Effector memory CD4-positive, alpha-beta T cell (primary cell): Measurements from ENCODE around the gene BPIFB6.

Experiments used
- DNase-seq, 3 donors: peaks; one replicate each; pipeline ENCODE4 v3.0.0-alpha.2; 2020
- H3K27ac ChIP-seq: 2 replicates; pipeline ENCODE4 v1.7.0; 2013; ENCODE audit warnings: mild to moderate bottlenecking, low read length, moderate library complexity; ENCODE audit not compliant: insufficient read depth, poor library complexity, severe bottlenecking
- H3K27me3 ChIP-seq: replicated peaks from 2 replicates; pipeline ENCODE4 v1.7.0; 2013; ENCODE audit warnings: mild to moderate bottlenecking, low read length; ENCODE audit not compliant: insufficient read depth, control insufficient read depth, poor library complexity, severe bottlenecking
- H3K36me3 ChIP-seq: 2 replicates; pipeline ENCODE4 v1.7.0; 2013; ENCODE audit warnings: mild to moderate bottlenecking, low read length, moderate library complexity; ENCODE audit not compliant: control insufficient read depth, insufficient read depth
- H3K4me1 ChIP-seq: 2 replicates; pipeline ENCODE4 v1.7.0; 2013; ENCODE audit warnings: low read length, mild to moderate bottlenecking; ENCODE audit not compliant: control insufficient read depth, insufficient read depth, poor library complexity, severe bottlenecking
- H3K4me3 ChIP-seq: 2 replicates; pipeline ENCODE4 v1.7.0; 2013; ENCODE audit warnings: low read length, low read depth, mild to moderate bottlenecking; ENCODE audit not compliant: insufficient read depth, poor library complexity, severe bottlenecking
- H3K9me3 ChIP-seq: 2 replicates; pipeline ENCODE4 v1.7.0; 2013; ENCODE audit warnings: mild to moderate bottlenecking, low read length, moderate library complexity; ENCODE audit not compliant: control insufficient read depth

The BPIFB6 gene

GRCh38 chr20:33091147-33091546 lies 59.7 kb downstream of the BPIFB6 start:
- H3K36me3 ChIP-seq: no peaks in the 10 kb centered on the region
- no peaks in the 10 kb centered on the region for H3K9me3 ChIP-seq
- no peak for DNase-seq
- H3K27me3 ChIP-seq: no peaks in the 10 kb centered on the region
- no peak overlapping the region for H3K4me3 ChIP-seq
- no peaks in the 10 kb centered on the region for H3K4me1 ChIP-seq
- H3K27ac ChIP-seq: no peak overlapping the region

- Histone ChIP-seq H3K4me3 (no peak overlapping the region), H3K4me1 (no peaks in the 10 kb centered on the region), H3K27ac (no peak overlapping the region), H3K27me3 (no peaks in the 10 kb centered on the region), H3K36me3 (no peaks in the 10 kb centered on the region), H3K9me3 (no peaks in the 10 kb centered on the region)
- DNase-seq: no peak
Observed at GRCh38 chr20:33091693-33092092, 60.2 kb downstream of the BPIFB6 start.

GRCh38 chr20:33092361-33092760 lies 60.9 kb downstream of the BPIFB6 start:
- Histone ChIP-seq H3K27me3 (no peaks in the 10 kb centered on the region), H3K9me3 (no peaks in the 10 kb centered on the region), H3K4me3 (no peak overlapping the region), H3K4me1 (no peaks in the 10 kb centered on the region), H3K27ac (no peak overlapping the region), H3K36me3 (no peaks in the 10 kb centered on the region)
- no peak for DNase-seq

GRCh38 chr20:33093074-33093473 lies 61.6 kb downstream of the BPIFB6 start:
- Histone ChIP-seq H3K4me3 (no peak overlapping the region), H3K36me3 (no peaks in the 10 kb centered on the region), H3K27ac (no peak overlapping the region), H3K27me3 (no peaks in the 10 kb centered on the region), H3K9me3 (no peaks in the 10 kb centered on the region), H3K4me1 (no peaks in the 10 kb centered on the region)
- DNase-seq: no peak

GRCh38 chr20:33093582-33093981 lies 62.1 kb downstream of the BPIFB6 start:
- Histone ChIP-seq H3K36me3 (no peaks in the 10 kb centered on the region), H3K27ac (no peak overlapping the region), H3K27me3 (no peaks in the 10 kb centered on the region), H3K9me3 (no peaks in the 10 kb centered on the region), H3K4me1 (no peaks in the 10 kb centered on the region), H3K4me3 (no peak overlapping the region)
- DNase-seq: no peak
